ENCODE results near the gene SPN. TPM values are rescaled to one million over a fixed set of nuclear protein-coding genes. Genes with fewer than 3 reads are reported as not detected.

Gene SPN
- total RNA-seq, 2 donors from 2014 or later, result 1.3 to 2.0 TPM

DNA sequence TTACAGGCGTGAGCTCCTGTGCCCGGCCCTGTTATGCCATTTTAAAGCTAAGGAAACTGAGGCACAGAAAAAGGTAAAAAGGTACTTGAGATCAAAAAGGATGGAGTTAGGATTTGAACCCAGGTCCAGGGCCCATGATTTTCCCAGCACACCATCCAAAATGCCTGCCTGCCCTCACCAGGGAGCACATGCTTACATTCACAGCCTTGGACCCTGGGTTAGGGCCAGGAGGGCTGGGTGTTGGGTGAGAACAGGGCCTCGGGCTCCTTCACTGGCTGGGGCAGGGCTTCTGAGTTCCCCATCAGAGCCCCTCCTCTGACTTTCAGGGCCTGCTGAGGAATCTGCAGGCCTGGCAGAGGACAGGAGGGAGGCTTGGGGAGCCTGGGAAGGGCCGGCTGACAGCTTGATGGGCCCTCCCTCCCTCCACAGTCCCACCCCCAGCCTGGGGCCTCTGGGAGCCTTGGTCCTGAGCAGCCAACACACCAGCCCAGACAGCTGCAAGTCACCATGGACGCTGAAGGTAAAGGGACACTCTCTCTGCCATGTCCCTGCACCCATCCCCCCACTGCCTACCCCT, 15.7 kb downstream of the SPN start, which contains the start of gene QPRT:
Gene QPRT, plus strand, starts transcription at position 490 of the 577 bp plus-strand sequence. Its CDS starts 18 bp downstream, at position 508.
- peaks cover 11% of the 10 kb centered on the region for H3K4me1 ChIP-seq
- H3K4me3 ChIP-seq, result peak within 1 kb of the TSS in 1 of 2 donors; percentile 17
- peak; percentile 83 for ATAC-seq
- WGBS, 2 donors, result 46 to 74% methylated on average over 3 to 5 of the region's 5 CpGs
- H3K27ac ChIP-seq, result peak within 1 kb of the TSS; percentile 62 to 90 (median 76)
- no peaks in the 10 kb centered on the region for H3K27me3 ChIP-seq
- TF ChIP-seq POLR2A (IDR thresholded peaks at IDR 0.05), result peak in 2 of 3 donors; percentile 61 to 63
- TF ChIP-seq, protein P1, sequence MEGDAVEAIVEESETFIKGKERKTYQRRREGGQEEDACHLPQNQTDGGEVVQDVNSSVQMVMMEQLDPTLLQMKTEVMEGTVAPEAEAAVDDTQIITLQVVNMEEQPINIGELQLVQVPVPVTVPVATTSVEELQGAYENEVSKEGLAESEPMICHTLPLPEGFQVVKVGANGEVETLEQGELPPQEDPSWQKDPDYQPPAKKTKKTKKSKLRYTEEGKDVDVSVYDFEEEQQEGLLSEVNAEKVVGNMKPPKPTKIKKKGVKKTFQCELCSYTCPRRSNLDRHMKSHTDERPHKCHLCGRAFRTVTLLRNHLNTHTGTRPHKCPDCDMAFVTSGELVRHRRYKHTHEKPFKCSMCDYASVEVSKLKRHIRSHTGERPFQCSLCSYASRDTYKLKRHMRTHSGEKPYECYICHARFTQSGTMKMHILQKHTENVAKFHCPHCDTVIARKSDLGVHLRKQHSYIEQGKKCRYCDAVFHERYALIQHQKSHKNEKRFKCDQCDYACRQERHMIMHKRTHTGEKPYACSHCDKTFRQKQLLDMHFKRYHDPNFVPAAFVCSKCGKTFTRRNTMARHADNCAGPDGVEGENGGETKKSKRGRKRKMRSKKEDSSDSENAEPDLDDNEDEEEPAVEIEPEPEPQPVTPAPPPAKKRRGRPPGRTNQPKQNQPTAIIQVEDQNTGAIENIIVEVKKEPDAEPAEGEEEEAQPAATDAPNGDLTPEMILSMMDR (IDR thresholded peaks at IDR 0.05), result no peak
- DNase-seq, result peak; percentile 70 to 81 (median 76)
- intact Hi-C loops (cut with DNase I), result no loop called here
- H3K36me3 ChIP-seq (replicated peaks in 1 of 2; ENCODE audit: insufficient read depth in 1 of 2, low read depth in 2 of 2), result no peaks in the 10 kb centered on the region
- no peaks in the 10 kb centered on the region for H3K9me3 ChIP-seq

DNA sequence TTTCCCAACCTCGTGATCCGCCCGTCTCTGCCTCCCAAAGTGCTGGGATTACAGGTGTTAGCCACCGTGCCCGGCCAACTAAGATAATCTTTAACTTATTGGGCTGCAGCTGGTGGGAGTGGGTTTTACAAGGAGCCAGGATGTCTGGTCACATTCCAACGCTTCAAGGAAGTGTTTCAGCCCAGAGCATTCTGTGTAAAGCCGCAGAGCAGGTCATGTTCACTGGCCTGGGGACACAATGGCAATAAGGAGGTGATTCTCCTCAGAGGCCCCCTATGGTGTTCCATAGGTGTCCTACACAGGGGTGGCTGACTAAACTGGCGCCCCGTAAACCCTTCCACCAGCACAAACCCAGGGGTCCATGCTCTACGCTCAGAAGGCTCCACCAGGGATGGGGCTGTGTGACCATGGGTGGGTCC, 17.1 kb downstream of the SPN start:
- DNase-seq, result peak in 3 of 4 donors; percentile 22 to 33 (median 22)
- H3K27ac ChIP-seq, result peak overlapping the region in 2 of 4 donors; percentile 74 to 90

DNA sequence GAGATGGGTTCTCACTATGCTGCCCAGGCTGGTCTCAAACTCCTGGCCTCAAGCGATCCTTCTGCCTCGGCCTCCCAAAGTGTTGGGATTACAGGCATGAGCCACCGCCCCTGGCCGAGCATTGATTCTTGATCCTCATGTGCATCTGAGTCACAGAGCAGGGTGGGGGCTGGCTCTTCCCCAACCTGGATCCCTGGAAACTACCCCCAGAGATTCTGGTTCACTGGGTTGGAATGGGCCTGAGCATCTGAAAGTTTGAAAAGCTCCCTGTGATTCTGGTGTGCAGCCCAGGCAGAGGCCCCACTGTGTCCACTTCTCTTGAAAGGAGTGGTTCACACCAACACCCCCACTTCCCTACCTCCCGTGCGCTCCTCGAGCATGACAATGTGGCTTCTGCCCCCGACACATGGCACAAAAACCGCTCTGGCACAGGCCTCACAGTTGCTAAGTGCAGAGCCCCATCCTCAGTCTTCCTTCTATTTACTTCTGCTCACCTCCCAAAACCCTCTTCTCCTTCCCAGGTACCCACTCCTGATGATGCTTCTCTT, 20.6 kb downstream of the SPN start:
- H3K36me3 ChIP-seq (replicated peaks in 1 of 2; ENCODE audit: insufficient read depth in 1 of 2, low read depth in 2 of 2), result no peaks in the 10 kb centered on the region
- H3K4me1 ChIP-seq, result peaks cover 11% of the 10 kb centered on the region
- H3K9me3 ChIP-seq, result no peaks in the 10 kb centered on the region
- 95 to 96% methylated on average over 7 to 9 of the region's 9 CpGs for WGBS, 2 donors
- H3K4me3 ChIP-seq, result no peak overlapping the region
- ATAC-seq, result no peak
- no peaks in the 10 kb centered on the region for H3K27me3 ChIP-seq
- intact Hi-C loops (cut with DNase I), result no loop called here
- no peak overlapping the region for H3K27ac ChIP-seq
- TF ChIP-seq POLR2A (IDR thresholded peaks at IDR 0.05), result no peak
- TF ChIP-seq, protein P1 (IDR thresholded peaks at IDR 0.05), result no peak
- DNase-seq, result no peak

More for the DNA sequence above, 17.1 kb downstream of the SPN start:
- Histone ChIP-seq H3K36me3 (replicated peaks in 1 of 2; ENCODE audit: insufficient read depth in 1 of 2, low read depth in 2 of 2) (no peaks in the 10 kb centered on the region), H3K4me3 (peak overlapping the region in 1 of 2 donors; percentile 17), H3K4me1 (peaks cover 11% of the 10 kb centered on the region), H3K9me3 (no peaks in the 10 kb centered on the region), H3K27me3 (no peaks in the 10 kb centered on the region)
- WGBS, 2 donors, result 31 to 43% methylated on average over 5 to 10 of the region's 10 CpGs
- intact Hi-C loops (cut with DNase I), result no loop called here
- ATAC-seq, result no peak
- TF ChIP-seq, protein P1 (IDR thresholded peaks at IDR 0.05), result no peak
- TF ChIP-seq POLR2A (IDR thresholded peaks at IDR 0.05), result no peak

DNA sequence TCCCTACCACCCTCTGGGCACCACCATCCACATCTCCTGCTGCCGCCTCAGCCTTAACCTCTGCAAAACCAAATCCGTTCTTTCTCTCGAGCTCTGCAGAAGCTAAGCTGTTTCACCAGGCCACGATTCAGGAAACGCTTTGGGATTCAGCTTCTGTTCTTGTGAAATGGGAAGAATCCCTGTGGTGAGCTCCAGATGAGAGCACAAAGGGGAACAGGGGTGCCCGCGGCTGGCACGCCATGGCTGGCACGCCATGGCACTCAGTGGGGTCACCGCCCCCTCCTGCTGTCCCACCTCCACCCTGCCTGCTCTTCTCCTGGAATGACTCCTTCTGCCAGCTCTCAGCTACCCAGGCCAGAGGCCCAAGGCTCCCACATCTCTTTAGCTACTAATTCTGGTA, 21.6 kb downstream of the SPN start:
- no peaks in the 10 kb centered on the region for H3K27me3 ChIP-seq
- WGBS, 2 donors, result 82 to 89% methylated on average over 6 to 10 of the region's 10 CpGs
- no peak for ATAC-seq
- no peak overlapping the region for H3K27ac ChIP-seq
- H3K4me1 ChIP-seq, result peaks cover 11% of the 10 kb centered on the region
- no peak for DNase-seq
- TF ChIP-seq POLR2A (IDR thresholded peaks at IDR 0.05), result no peak
- TF ChIP-seq, protein P1 (IDR thresholded peaks at IDR 0.05), result no peak
- no peaks in the 10 kb centered on the region for H3K9me3 ChIP-seq
- intact Hi-C loops (cut with DNase I), result no loop called here
- H3K36me3 ChIP-seq (replicated peaks in 1 of 2; ENCODE audit: insufficient read depth in 1 of 2, low read depth in 2 of 2), result no peaks in the 10 kb centered on the region
- H3K4me3 ChIP-seq, result no peak overlapping the region

Data from body of pancreas (tissue), 4 donors.